HG03159 (cell line): ENCODE data around the gene OR10J4.
"Not testable (repeated sequence)": the region's sequence is repeated elsewhere in the genome, so short reads cannot be mapped to it uniquely, and the experiment has no call there.

Experiments
- ATAC-seq: cut with Tn5 transposase; IDR thresholded peaks from one replicate; pipeline ENCODE4 v1.9.1; 2021; ENCODE audit warnings: mild to moderate bottlenecking, moderate library complexity; ENCODE audit not compliant: unreplicated experiment

Gene OR10J4

GRCh38 chr1:159431904-159432303 lies at the start of gene OR10J4:
TSS of gene OR10J4 (plus strand) at chr1:159432204.
- no peak for ATAC-seq

GRCh38 chr1:159406821-159407220 lies 25.2 kb upstream of the OR10J4 start:
- no peak for ATAC-seq

GRCh38 chr1:159408862-159409400 lies 23.1 kb upstream of the OR10J4 start:
- no peak for ATAC-seq

DNA sequence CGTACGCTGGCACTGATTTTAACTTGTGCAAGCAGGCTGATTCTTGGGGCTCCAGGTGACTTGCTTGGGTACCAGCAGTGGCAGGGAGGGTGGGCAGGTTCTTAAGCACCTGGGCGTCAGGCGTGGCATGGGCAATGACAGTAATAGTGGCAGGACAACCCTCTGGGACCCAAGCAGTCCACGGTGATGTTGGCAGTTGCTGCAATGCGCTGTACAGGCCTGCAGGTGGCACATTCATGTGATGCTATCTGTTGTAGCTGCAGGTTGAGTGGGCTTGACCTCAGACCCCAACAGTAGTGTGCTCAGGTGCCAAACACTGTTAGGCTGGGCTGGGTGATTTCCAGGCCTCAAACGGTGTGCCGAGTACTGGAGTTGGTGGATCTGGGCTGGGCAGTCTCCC lies 10.2 kb upstream of the OR10J4 start:
- ATAC-seq = no peak

DNA sequence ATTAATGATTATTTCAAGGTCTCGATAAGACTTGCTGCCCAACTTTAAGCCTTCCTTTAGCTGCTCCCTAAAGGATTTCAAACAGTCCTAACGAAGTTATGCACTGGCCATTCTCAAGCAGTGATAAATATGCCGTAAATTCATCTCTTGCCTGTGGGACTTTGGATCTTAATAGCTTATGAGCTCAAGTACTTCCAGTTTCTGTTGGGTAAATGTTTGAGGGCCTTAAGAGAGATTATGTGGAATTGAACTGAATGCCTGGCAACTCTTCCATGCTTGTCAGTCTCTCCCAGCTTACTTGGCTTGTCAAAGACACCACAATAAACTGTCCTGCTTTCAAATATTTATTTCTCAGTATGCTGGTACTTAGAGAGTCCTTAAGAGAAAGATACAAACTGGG lies 3.5 kb upstream of the OR10J4 start:
- ATAC-seq = no peak

DNA sequence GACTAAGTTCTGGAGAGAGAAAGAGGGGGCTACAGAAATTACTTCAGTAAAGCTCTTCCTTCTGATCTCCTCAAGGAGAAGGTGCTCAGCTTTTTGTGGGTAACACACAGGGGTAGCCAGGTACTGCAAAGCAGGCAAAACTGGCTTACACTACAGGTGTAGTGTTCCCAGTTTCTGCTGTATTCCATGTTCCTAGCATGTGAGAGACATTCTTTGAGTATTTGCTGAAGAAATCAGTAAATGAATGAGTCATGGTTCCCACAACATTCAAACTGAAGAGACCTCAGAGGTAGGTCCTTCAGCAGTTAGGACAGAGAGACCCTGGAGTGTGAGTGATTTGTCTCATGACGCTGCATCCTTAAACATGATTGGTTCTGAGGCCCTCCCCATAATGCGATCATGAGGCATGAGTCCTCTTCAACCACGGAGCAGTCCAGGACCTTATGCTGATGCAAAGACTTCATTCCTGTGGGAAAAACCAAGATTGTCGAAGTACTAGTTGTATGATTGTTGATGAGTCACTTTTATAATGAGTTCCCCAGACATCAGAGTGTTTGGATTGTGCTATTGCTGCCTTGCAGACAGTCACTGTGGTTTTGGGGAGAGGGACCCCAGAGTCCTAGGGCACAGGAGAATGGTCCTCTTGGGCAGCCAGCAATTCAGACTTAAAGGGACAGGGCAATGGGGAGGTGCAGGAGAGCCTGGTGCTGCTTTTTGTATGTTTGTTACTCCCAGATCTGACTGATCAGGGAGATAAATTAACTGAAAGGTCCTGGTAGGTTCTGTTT lies 2.7 kb upstream of the OR10J4 start:
- no peak for ATAC-seq

- no peak for ATAC-seq
Observed at GRCh38 chr1:159430985-159431384, 1.0 kb upstream of the OR10J4 start.

DNA sequence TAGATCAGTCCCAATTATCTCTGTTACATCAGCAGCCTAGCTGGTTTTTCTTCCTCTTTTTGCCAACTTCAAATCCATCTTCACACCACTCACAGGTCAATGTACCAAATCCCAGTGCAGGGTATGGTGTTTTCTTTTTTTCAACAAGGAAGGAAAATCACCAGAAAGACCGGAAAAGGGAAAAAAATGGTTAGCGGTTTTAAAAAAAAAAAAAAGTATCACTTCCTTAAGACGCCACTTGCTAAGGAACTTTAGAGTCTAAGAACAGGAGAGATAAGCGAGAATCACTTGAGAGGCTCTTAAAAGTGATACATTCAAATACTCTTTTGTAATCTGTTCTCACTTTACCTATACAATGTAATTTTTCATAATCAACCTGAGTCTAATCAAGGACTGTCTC lies 4.5 kb downstream of the OR10J4 start:
- ATAC-seq = no peak

DNA sequence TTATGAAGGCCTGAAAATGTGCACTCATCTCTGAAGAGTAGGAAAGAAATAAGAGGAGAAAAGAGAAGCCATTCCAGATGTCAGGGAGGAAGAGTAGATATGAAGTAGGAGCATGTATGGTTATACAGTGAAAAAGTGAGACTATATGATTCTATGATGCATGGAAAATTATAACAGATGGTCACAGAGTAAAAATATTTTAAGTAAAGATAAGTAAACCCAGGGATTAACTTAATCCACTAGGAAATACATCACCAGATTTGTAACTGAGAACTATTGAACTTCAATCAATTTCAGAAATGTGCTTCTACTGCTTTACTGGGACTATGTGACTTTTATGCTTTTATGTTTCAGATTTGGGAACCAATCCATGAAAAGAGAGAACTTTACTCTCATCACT lies 7.4 kb downstream of the OR10J4 start, which contains the start of gene OR10J1:
OR10J1 (plus strand) TSS at position 301 of the 400 bp plus-strand sequence; CDS start at position 371, 70 bp downstream.
- ATAC-seq = no peak

GRCh38 chr1:159441360-159441759 lies 9.4 kb downstream of the OR10J4 start:
- ATAC-seq = no peak

DNA sequence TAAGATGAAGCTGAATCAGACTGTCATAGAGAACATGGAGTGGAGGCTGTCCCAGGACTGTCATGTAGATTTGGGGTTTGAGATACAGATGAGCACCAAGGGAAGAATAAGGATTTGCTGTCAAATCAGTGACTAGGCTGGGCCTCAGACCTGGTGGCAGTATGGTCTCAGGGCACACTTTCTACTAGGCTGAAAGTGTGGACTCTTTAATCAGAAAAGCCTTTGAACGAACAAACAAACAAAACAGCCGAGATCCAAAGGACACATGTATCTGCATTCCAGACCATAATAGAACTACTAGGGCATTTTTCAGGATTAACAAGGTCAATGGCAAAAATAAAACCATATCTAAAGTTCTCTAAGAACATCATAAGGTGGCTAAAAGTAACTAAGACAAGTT lies 10.4 kb downstream of the OR10J4 start:
- ATAC-seq = no peak

DNA sequence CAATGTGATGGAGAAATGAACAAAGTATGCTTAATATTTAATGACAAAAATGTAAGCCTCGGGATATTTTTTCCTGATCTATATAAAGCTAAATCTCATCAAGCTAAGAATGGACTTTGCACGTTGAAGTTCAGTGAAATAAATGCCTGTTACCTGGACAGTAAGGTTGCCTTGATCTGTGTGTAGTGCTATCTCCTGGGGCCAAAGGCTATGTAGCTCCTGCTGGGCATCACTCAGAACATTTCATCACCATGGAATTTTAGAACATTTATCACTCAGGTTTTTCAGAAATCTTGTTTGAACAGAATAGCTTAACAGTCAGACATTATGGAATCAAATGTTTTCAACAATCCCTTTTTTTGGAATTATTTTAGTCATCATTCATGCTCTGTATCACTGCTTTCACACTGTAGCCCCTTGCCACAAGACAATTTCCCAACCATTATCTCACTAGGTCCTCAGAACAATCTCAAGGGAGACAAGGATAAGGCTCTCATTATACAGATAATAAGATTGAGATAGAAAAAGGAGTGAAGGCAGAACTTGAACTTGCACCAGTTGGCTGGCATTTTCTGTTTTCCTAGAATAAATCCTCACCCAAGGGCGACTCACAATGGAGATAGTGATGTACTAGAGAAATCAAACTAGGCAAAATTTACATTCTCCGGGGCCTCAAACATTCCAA lies 11.2 kb downstream of the OR10J4 start:
- ATAC-seq = no peak

- ATAC-seq = no peak
Observed at GRCh38 chr1:159444511-159444910, 12.5 kb downstream of the OR10J4 start.

DNA sequence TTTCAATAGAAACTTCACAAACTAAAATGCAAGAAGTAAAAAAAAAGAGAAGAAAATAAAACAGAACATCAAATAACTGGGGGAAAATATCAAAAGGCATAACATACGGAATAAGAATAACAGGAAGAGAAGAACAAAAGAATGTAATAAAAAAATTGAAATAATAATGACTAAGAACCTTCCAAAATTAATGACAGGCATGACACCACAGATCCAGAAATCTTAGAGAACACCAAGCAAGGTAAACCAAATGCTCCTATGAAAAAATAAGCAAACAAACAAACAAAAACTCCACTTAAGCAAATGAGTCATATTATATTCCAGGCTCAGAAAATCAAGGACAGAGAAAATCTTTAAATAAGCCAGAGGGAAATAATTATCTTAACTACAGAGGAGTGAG lies 16.2 kb downstream of the OR10J4 start:
- ATAC-seq = no peak

DNA sequence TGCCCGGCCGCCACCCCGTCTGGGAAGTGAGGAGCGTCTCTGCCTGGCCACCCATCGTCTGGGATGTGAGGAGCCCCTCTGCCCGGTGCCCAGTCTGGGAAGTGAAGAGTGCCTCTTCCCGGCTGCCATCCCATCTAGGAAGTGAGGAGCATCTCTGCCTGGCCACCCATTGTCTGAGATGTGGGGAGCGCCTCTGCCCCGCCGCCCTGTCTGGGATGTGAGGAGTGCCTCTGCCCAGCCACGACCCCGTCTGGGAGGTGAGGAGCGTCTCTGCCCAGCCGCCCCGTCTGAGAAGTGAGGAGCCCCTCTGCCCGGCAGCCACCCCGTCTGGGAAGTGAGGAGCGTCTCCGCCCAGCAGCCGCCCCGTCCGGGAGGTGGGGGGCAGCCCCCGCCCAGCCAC lies 17.6 kb downstream of the OR10J4 start:
- ATAC-seq = not testable (repeated sequence)

- no peak for ATAC-seq
Observed at GRCh38 chr1:159459551-159459950, 27.5 kb downstream of the OR10J4 start.

DNA sequence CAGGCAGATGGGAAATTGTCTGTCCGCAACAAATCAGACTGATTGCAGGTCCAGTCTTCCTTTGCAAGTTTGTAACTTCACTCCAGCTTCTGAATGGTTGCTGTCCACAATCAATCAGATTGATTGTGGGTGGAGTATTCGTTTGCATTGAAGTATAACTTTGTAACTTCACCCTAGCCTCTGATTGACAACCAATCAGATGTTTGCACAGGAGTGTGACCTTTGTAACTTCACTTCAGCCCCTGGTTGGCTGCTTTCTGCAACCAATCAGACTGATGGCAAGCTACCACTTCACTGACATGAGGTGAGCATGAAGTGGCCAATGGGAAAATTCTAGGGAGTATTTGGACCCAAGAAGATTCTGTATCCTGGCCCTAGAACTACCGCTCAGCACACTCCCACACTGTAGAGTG lies 33.2 kb downstream of the OR10J4 start:
- ATAC-seq = no peak

GRCh38 chr1:159468321-159468720 lies 36.3 kb downstream of the OR10J4 start:
- ATAC-seq = no peak

DNA sequence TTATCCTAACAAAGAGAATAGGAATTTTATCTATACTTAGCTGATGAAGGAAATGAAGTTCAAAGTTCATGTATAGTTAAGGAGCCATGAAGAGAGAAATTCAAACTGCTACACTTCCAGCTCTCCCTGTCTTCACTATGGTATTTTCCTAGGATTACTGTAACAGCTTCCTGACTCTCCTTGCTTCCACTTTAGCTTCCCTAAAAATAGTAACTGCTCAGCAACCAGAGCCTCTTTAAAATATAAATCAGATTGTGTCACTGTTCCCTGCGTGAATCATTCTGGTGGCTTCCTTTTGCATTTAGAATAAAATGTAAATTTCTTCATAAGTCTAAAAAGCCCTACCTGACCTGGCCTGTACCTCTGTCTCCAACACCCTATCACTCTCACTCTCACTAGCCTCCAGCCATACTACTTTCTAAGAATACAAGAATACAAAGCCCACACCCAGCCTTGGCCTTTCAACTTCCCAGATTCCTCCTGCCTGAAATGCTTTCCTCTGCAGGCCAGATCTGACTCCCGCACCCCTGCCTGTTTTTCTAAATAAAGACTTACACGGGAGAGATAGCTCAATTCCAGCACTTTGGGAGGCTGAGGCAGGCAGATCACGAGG lies 38.0 kb downstream of the OR10J4 start:
- no peak for ATAC-seq

- ATAC-seq = no peak
Observed at GRCh38 chr1:159473335-159473734, 41.3 kb downstream of the OR10J4 start.

DNA sequence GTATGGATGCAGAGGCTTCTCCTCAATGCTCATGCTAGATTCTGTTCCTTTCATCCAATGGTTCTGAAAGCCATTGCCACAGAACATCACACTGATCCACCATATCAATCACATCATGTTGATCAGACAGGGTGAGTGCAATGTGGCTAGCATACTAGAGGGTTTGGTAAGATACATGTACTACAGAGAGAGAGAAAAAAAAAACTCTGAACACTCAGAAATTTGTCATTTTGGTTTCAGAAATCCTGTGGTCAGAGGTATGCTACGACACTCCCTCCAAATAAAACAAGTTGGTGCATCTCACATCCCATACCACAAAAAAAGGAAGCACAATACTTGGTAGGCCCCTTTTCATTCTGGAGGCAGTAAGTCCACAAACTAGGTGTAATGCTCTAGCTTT lies 42.9 kb downstream of the OR10J4 start:
- no peak for ATAC-seq
